GM18873 (cell line): ENCODE results near the gene TEAD1.

Source experiments
- ATAC-seq: cut with Tn5 transposase; IDR thresholded peaks from one replicate; pipeline ENCODE4 v1.9.1; 2021; ENCODE audit warnings: mild to moderate bottlenecking, moderate library complexity, moderate number of reproducible peaks; ENCODE audit not compliant: unreplicated experiment, low FRiP score

The TEAD1 gene

DNA sequence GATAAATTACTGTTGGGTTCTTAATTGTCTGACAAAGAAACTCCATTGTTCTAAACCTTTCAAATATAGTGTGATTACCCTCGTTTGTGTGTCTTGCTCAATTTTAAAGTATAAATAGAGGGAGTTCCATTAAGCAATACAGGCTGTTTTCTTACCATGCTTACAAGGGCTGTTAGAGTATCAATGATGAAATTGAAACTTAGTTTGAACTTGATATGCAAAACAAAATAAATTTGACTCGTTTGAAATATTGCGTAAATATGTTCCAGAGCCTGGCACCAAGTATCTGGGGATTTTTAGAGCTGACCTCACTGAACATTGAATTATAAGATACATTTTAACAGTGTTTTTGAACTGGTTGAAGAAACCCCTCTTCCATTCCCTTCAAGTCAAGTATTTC is 31.7 kb downstream of the TEAD1 start:
- ATAC-seq = no peak

DNA sequence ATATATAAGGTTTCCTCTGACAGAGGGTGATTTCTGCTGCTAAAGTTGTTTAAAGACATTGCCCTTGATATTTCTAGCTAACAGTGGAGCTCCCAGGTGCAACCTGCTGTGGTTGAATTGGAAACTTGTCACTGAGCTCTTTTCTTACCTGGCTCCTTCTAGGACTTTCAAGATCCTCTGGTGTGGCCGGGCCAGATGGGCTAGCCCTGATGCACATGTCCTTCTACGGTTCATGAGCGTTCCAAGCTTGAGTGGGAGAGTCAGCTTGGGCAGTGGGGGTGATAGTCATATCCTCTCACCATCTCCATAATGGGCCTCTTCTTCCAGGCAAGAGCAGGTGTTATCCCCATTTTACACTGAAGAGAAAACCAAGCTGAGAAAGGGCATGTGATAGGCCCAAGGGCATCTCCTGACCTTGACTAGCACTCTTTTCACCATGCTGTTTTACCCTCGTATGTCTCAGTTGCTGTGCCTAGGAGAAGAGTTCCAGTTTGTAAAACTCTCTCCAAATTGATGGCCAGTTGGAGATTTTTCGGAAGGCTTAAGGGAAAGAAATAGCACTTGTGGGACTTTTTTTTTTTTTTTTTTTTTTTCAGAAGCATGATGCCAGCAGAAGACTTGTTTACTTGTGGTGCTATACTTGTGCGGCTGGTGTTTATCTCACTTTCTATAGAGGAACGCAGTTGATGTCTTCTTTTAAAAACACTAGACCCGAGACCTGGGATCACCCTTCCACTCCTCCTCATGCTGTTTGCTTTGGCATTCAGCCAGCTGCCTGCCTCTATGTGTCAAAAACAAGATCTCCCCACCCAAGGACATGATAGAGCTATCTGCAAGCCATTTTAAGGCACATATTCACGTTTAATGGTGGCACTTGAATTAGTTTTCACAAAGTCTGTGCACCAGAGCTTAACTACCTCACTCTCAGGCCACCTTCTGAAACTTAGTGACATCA is 32.6 kb downstream of the TEAD1 start:
- ATAC-seq = no peak

DNA sequence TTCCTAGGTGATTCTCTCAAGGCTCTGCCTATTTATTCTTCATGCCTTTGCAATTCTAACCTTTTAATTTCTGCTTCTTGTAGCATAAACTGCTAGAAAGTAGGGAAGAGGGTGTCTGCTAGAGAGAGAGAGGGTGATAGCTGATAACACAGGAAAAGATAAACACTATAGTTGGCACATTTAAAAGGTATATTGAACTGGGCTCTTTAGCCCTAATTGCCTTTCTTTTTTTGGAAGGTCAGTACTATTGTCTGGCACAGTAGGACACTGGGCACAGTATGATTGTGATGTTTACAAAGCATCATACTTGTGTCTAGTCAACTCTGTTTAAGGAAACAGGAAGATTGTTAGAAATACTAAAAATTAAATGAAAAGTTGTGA is 33.3 kb downstream of the TEAD1 start:
- no peak for ATAC-seq

GRCh38 chr11:12711496-12711895 is 37.3 kb downstream of the TEAD1 start:
- no peak for ATAC-seq

- no peak for ATAC-seq
Measured at GRCh38 chr11:12712132-12712531, 37.9 kb downstream of the TEAD1 start.

- no peak for ATAC-seq
Measured at GRCh38 chr11:12715131-12715530, 40.9 kb downstream of the TEAD1 start.

DNA sequence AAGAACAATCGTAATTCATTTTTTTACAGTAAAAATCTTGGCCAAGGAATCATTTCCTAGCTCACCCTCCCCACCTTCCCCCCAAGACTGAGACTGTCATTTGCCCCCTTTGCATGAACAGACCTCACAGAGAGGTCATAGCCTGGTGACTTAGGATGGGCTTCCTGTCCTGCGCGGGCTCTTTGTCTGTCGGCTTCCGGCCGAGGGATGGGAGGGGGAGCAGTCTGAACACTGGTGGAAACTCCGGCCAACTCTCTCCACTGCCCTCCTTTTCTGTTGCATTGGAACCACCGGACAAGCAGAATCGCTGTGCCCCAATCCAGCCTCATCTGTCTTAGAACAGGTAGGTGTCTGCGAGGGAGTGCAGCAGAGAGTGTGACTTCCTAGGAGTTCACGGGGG is 41.7 kb downstream of the TEAD1 start:
- no peak for ATAC-seq

- ATAC-seq = no peak
Measured at GRCh38 chr11:12716816-12717215, 42.6 kb downstream of the TEAD1 start.

GRCh38 chr11:12717851-12718291 is 43.6 kb downstream of the TEAD1 start:
- ATAC-seq = peak; percentile 92

DNA sequence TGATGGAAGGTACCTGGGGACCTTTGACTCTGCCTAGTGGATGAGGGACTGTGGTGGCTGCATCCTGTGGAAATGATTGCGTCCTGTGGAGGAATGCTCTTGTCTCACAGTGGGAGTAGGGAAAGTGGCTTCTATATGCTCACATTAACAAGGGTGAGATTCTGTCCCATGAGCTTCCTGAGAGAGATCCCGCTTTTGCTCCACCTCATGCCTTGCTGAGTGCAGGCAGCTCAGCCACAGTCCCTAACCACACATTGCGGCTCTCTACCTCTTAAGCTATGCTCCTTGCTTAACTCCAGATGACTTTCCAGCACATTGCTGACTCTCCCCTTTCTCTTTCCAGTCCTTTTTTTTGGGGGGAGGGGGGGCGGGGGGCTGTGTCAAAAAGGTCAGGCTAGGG is 45.0 kb downstream of the TEAD1 start:
- no peak for ATAC-seq

- ATAC-seq = no peak
Measured at GRCh38 chr11:12721816-12722604, 47.8 kb downstream of the TEAD1 start.

DNA sequence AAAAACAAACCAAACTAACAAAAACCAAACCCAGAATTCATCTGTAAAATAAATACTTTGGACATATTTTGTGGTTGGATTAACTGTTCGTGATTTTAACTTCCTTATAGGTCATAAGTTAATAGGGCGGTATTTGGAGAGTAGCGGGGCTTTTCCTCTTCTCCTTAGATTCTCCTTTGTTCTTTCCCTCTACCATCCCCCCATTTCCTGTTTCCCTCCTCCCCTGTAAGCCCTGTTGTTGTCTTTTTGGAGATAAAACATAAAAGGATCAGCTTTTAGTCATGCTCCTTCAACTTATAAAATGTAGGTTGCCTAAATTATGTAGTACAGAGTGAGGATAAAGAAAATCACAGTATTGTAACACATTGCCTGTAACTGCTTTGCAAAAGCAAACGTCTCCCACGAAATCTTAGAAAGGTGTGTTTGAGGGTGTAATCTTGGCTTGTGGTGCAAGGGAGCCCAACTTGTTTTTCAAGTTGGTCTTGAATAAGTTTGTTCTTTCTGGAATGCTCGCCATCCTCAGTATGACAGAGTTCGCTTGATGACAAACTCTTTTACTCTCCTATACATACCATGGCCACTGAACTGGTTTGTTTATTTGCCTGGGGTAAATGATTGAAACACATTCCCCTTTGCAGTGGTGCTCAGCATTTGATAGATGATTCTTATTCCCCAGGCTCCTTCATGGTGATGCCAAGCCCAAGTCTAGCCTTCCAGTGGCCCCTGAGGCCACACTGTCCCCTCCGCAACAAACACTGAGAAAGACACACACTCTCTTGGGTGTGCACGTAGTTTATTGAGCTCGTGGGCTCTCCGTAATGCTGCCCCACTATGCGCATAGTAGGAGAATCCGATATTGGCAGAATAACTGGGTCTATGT is 49.4 kb downstream of the TEAD1 start:
- ATAC-seq = no peak

DNA sequence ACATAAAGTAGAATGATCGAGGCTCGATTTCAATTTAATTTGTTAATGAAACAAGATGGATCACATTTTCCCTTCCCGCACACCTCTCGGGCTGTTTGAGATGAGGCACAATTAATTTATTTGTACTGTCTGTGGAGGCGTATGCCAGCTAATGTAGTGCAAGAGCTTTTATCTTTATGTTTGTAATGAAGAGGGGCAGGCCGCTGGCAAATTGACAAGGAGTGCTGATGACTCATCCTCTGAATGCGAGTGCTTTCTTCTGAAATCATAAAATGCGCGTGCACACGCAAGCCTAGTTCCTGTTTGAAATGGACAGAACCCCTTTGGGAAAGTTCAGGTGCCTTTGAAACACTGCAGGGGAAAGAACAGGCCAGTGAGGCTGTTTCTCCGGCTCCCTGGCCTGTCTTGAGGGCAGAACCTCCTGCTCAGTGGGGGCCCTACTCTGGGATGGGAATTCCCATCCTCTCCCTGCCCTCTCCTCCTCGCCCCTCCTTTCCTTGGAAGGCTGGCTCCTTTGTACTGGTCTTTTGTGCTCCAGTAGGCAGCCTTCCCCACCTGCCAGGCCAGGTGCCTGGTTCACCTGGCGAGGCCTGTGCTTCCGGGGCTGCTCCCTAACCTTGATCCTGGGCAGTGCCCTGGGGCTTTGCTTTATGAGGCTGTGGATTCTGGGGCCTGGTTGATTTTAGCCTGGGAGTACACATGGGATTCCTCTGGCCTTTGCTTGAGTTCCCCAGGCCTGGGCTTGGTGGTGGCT is 50.3 kb downstream of the TEAD1 start:
- ATAC-seq = no peak

DNA sequence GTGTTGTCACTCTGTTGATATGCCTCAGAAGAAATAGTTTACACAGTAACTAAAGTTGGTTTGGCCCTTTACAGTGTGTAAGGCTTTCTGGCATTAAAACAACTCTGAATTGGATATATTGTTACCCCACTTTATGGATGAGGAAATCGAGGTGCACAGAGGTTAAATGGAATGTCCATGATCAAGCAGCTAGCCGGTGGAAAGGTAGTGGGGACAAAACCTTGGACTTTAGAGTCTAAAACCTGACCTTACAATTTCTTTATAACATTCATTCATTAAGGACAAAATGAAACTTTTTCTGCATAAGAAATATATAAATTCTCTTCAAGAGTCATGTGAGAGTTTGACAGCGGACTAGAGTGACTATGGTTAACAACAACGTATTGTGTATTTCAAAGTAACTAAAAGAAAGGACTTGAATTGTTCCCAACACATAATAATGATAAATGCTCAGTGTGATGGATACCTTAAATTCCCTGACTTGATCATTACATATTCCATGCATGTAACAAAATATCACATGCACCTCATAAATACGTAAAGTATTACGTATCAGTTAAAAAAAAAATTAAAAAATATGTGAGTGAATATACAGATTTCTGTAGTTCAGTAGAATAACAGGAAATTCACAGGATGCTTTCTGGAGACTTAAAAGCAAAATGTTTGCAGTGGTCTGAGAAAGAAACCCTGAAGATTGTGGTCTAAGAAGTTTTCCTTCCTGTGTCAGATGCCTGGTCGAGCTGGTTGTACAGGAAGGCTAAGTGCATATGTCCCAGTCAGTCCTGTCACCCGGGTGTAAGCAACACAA is 51.0 kb downstream of the TEAD1 start:
- ATAC-seq = no peak

- no peak for ATAC-seq
Measured at GRCh38 chr11:12725863-12726682, 51.9 kb downstream of the TEAD1 start.

- no peak for ATAC-seq
Measured at GRCh38 chr11:12727563-12728211, 53.5 kb downstream of the TEAD1 start.

DNA sequence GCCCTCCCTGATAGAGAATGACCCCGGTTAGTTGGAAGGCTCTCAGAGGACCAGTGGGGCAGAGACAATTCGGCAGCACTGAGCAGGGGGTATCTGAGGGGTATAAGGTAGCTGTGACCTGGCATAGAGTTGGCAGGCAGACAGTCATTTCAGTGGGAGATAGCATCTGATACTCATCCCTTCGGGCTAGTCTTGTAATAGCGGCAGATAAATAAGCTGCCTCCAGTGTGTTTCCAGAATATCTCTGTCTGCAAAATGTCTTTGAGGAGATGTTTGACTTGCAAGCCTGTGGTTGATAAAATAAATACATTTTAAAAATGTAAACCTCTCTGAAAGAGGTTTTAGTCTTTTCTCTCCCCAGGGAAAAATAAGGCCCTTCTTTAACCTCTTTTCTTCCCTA is 54.2 kb downstream of the TEAD1 start:
- no peak for ATAC-seq

GRCh38 chr11:12729941-12730340 is 55.7 kb downstream of the TEAD1 start:
- ATAC-seq = no peak
